Activated T-helper 17 cell treated with anti-CD3 and anti-CD28 coated beads, Interleukin-2, amount 50 U/mL, for 72 hours (primary cell): Measurements from ENCODE around the gene NUAK1. TPM values are rescaled to one million over a fixed set of nuclear protein-coding genes. Genes with fewer than 3 reads are reported as not detected.
A peak's percentile ranks its signal among the peaks of the same experiment; 100 is the strongest.

ENCODE experiments used
- ATAC-seq: fragments of 150-1000 bp; cut with Tn5 transposase; replicated peaks from 2 replicates; pipeline ENCODE4 v1.10.0; 2021; ENCODE audit warnings: mild to moderate bottlenecking, moderate library complexity
- H3K27ac Mint-ChIP-seq: one replicate; pipeline ENCODE4 v1.8.0; 2022; ENCODE audit warnings: mixed read lengths
- H3K27me3 Mint-ChIP-seq: one replicate; pipeline ENCODE4 v1.8.0; 2022; ENCODE audit warnings: mixed read lengths
- H3K36me3 Mint-ChIP-seq: one replicate; pipeline ENCODE4 v1.8.0; 2022; ENCODE audit warnings: low read depth, mild to moderate bottlenecking, mixed read lengths
- H3K4me1 Mint-ChIP-seq: one replicate; pipeline ENCODE4 v1.8.0; 2022; ENCODE audit warnings: mixed read lengths
- H3K4me3 Mint-ChIP-seq: one replicate; pipeline ENCODE4 v1.8.0; 2022; ENCODE audit warnings: mild to moderate bottlenecking, mixed read lengths
- H3K9me3 Mint-ChIP-seq: one replicate; pipeline ENCODE4 v1.8.0; 2022; ENCODE audit warnings: mixed read lengths
- total RNA-seq, 2 donors: library from RNA; stranded (reverse); gene quantifications; one replicate each; pipeline ENCODE4 v1.2.3, GENCODE V29; 2022

The NUAK1 gene
- total RNA-seq, 2 donors from 2014 or later: not detected

GRCh38 chr12:106141003-106141402, 2.2 kb upstream of the NUAK1 start:
- Mint-ChIP-seq H3K27me3 (peaks cover 49% of the 10 kb centered on the region), H3K4me3 (peak overlapping the region; percentile 34), H3K4me1 (peaks cover 12% of the 10 kb centered on the region), H3K36me3 (no peaks in the 10 kb centered on the region), H3K9me3 (no peaks in the 10 kb centered on the region), H3K27ac (no peak overlapping the region)
- ATAC-seq: no peak

- peaks cover 47% of the 10 kb centered on the region for H3K27me3 Mint-ChIP-seq
- no peak for ATAC-seq
- H3K4me3 Mint-ChIP-seq: peak overlapping the region; percentile 34
- H3K4me1 Mint-ChIP-seq: peaks cover 11% of the 10 kb centered on the region
- H3K27ac Mint-ChIP-seq: no peak overlapping the region
- H3K9me3 Mint-ChIP-seq: no peaks in the 10 kb centered on the region
- H3K36me3 Mint-ChIP-seq: no peaks in the 10 kb centered on the region
Measured at GRCh38 chr12:106140223-106140986, 1.7 kb upstream of the NUAK1 start.

- peak; percentile 73 for ATAC-seq
- Mint-ChIP-seq H3K4me3 (no peak overlapping the region), H3K27me3 (peaks cover 45% of the 10 kb centered on the region)
Measured at GRCh38 chr12:106139422-106140171, 843 bp upstream of the NUAK1 start.

GRCh38 chr12:106138357-106138632, 459 bp downstream of the NUAK1 start:
- H3K27me3 Mint-ChIP-seq: peaks cover 51% of the 10 kb centered on the region

More at GRCh38 chr12:106139422-106140171, 843 bp upstream of the NUAK1 start:
- no peaks in the 10 kb centered on the region for H3K9me3 Mint-ChIP-seq
- H3K4me1 Mint-ChIP-seq: peaks cover 4% of the 10 kb centered on the region
- H3K36me3 Mint-ChIP-seq: no peaks in the 10 kb centered on the region
- no peak overlapping the region for H3K27ac Mint-ChIP-seq

GRCh38 chr12:106137530-106138356, 1.0 kb downstream of the NUAK1 start:
- H3K27ac Mint-ChIP-seq: no peak overlapping the region
- H3K27me3 Mint-ChIP-seq: peaks cover 51% of the 10 kb centered on the region
- H3K4me3 Mint-ChIP-seq: peak overlapping the region; percentile 66
- no peak for ATAC-seq
- peaks cover 4% of the 10 kb centered on the region for H3K4me1 Mint-ChIP-seq
- H3K36me3 Mint-ChIP-seq: no peaks in the 10 kb centered on the region
- no peaks in the 10 kb centered on the region for H3K9me3 Mint-ChIP-seq

More at GRCh38 chr12:106138357-106138632, 459 bp downstream of the NUAK1 start:
- no peaks in the 10 kb centered on the region for H3K36me3 Mint-ChIP-seq
- peaks cover 4% of the 10 kb centered on the region for H3K4me1 Mint-ChIP-seq
- H3K9me3 Mint-ChIP-seq: no peaks in the 10 kb centered on the region
- H3K4me3 Mint-ChIP-seq: peak overlapping the region; percentile 66
- peak; percentile 11 for ATAC-seq
- H3K27ac Mint-ChIP-seq: no peak overlapping the region

GRCh38 chr12:106136263-106136662, 2.5 kb downstream of the NUAK1 start:
- peaks cover 47% of the 10 kb centered on the region for H3K27me3 Mint-ChIP-seq
- no peak for ATAC-seq
- no peaks in the 10 kb centered on the region for H3K9me3 Mint-ChIP-seq
- H3K27ac Mint-ChIP-seq: no peak overlapping the region
- no peak overlapping the region for H3K4me3 Mint-ChIP-seq
- peaks cover 4% of the 10 kb centered on the region for H3K4me1 Mint-ChIP-seq
- no peaks in the 10 kb centered on the region for H3K36me3 Mint-ChIP-seq

- Mint-ChIP-seq H3K27me3 (peaks cover 46% of the 10 kb centered on the region), H3K4me1 (peaks cover 4% of the 10 kb centered on the region), H3K4me3 (no peak overlapping the region), H3K27ac (no peak overlapping the region), H3K9me3 (no peaks in the 10 kb centered on the region), H3K36me3 (no peaks in the 10 kb centered on the region)
- no peak for ATAC-seq
Measured at GRCh38 chr12:106135781-106136180, 3.0 kb downstream of the NUAK1 start.

GRCh38 chr12:106135075-106135474, 3.7 kb downstream of the NUAK1 start:
- H3K27me3 Mint-ChIP-seq: peaks cover 43% of the 10 kb centered on the region
- no peaks in the 10 kb centered on the region for H3K9me3 Mint-ChIP-seq
- no peak overlapping the region for H3K27ac Mint-ChIP-seq
- no peaks in the 10 kb centered on the region for H3K36me3 Mint-ChIP-seq
- peaks cover 4% of the 10 kb centered on the region for H3K4me1 Mint-ChIP-seq
- ATAC-seq: no peak
- H3K4me3 Mint-ChIP-seq: no peak overlapping the region

GRCh38 chr12:106134294-106134949, 4.3 kb downstream of the NUAK1 start:
- Mint-ChIP-seq H3K27me3 (peaks cover 44% of the 10 kb centered on the region), H3K4me1 (peaks cover 4% of the 10 kb centered on the region), H3K4me3 (no peak overlapping the region), H3K27ac (no peak overlapping the region), H3K36me3 (no peaks in the 10 kb centered on the region), H3K9me3 (no peaks in the 10 kb centered on the region)
- no peak for ATAC-seq

- no peak for ATAC-seq
- Mint-ChIP-seq H3K4me1 (peaks cover 4% of the 10 kb centered on the region), H3K27me3 (peaks cover 44% of the 10 kb centered on the region), H3K36me3 (no peaks in the 10 kb centered on the region), H3K4me3 (no peak overlapping the region), H3K9me3 (no peaks in the 10 kb centered on the region), H3K27ac (no peak overlapping the region)
Measured at GRCh38 chr12:106133136-106134087, 5.3 kb downstream of the NUAK1 start.

- Mint-ChIP-seq H3K4me3 (no peak overlapping the region), H3K27me3 (peaks cover 39% of the 10 kb centered on the region), H3K36me3 (no peaks in the 10 kb centered on the region), H3K4me1 (no peaks in the 10 kb centered on the region), H3K27ac (no peak overlapping the region), H3K9me3 (no peaks in the 10 kb centered on the region)
- ATAC-seq: no peak
Measured at GRCh38 chr12:106132175-106133135, 6.3 kb downstream of the NUAK1 start.

GRCh38 chr12:106131676-106132075, 7.1 kb downstream of the NUAK1 start:
- ATAC-seq: no peak
- Mint-ChIP-seq H3K27me3 (peaks cover 34% of the 10 kb centered on the region), H3K36me3 (no peaks in the 10 kb centered on the region), H3K27ac (no peak overlapping the region), H3K4me3 (no peak overlapping the region), H3K4me1 (no peaks in the 10 kb centered on the region), H3K9me3 (no peaks in the 10 kb centered on the region)
